HFFc6 (cell line): ENCODE results near the gene ARL2. TPM values are rescaled to one million over a fixed set of nuclear protein-coding genes. Genes with fewer than 3 reads are reported as not detected.
A peak's percentile ranks its signal among the peaks of the same experiment; 100 is the strongest.

Experiments used
- DNase-seq: peaks from one replicate; pipeline ENCODE4 v3.0.0-alpha.2; 2018
- H3K27ac Mint-ChIP-seq: 2 replicates; pipeline ENCODE4 v1.8.0; 2020; ENCODE audit warnings: mild to moderate bottlenecking, mixed read lengths
- H3K27me3 Mint-ChIP-seq: 2 replicates; pipeline ENCODE4 v1.8.0; 2021; ENCODE audit warnings: mild to moderate bottlenecking, moderate library complexity, mixed read lengths; ENCODE audit not compliant: insufficient read depth
- H3K36me3 Mint-ChIP-seq: 2 replicates; pipeline ENCODE4 v1.8.0; 2021; ENCODE audit warnings: low read depth, mixed read lengths
- H3K4me1 Mint-ChIP-seq: 2 replicates; pipeline ENCODE4 v1.8.0; 2020; ENCODE audit warnings: low read depth, mixed read lengths
- H3K4me3 Mint-ChIP-seq: 2 replicates; pipeline ENCODE4 v1.8.0; 2020; ENCODE audit warnings: mild to moderate bottlenecking, moderate library complexity, mixed read lengths
- H3K9me3 Mint-ChIP-seq: 2 replicates; pipeline ENCODE4 v1.8.0; 2020; ENCODE audit warnings: mild to moderate bottlenecking, mixed read lengths
- total RNA-seq, 6 experiments: library from RNA; stranded (reverse); fragmentation: NEBNext Ultra II Directional; extraction: Animal tissue kit (Norgen Biotek cat#: 25700); gene quantifications; 2 replicates in 1 of 6; 3 replicates in 5 of 6; pipeline ENCODE4 v1.2.3, GENCODE V29; 2021
- TF ChIP-seq, protein P1 (sequence below): fragments of 200-600 bp; sonication (generic); IDR thresholded peaks from 2 replicates; pipeline ENCODE4 v1.5.0; 2021; ENCODE audit warnings: antibody characterized with exemption, mild to moderate bottlenecking

ARL2 gene
- total RNA-seq, 6 experiments from 2014 or later = 76.9 to 92.1 (median 87.2) TPM

DNA sequence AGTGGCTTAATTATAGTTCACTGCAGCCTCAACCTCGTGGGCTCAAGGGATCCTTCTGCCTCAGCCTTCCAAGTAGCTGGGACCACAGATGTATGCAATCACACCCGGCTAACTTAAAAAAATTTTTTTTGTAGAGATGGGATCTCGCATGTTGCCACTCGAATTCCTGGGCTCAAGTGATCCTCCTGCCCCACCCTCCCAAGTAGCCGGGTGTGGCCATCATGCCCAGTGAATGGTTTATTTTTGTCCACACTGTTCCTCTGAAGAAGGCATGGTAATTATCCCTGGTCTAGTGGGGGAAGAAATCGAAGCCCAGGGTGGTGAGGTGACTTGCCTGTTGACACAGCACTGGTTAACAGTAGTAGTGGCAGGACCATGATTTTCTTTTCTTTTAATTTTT, 28.9 kb downstream of the ARL2 start:
- Mint-ChIP-seq H3K27me3 (no peaks in the 10 kb centered on the region; the same call in 1 of the 2 replicates), H3K4me1 (peaks cover 27% of the 10 kb centered on the region), H3K36me3 (peaks cover 7% of the 10 kb centered on the region), H3K9me3 (no peaks in the 10 kb centered on the region), H3K4me3 (peak overlapping the region; percentile 92), H3K27ac (no peak overlapping the region)
- TF ChIP-seq, protein P1, sequence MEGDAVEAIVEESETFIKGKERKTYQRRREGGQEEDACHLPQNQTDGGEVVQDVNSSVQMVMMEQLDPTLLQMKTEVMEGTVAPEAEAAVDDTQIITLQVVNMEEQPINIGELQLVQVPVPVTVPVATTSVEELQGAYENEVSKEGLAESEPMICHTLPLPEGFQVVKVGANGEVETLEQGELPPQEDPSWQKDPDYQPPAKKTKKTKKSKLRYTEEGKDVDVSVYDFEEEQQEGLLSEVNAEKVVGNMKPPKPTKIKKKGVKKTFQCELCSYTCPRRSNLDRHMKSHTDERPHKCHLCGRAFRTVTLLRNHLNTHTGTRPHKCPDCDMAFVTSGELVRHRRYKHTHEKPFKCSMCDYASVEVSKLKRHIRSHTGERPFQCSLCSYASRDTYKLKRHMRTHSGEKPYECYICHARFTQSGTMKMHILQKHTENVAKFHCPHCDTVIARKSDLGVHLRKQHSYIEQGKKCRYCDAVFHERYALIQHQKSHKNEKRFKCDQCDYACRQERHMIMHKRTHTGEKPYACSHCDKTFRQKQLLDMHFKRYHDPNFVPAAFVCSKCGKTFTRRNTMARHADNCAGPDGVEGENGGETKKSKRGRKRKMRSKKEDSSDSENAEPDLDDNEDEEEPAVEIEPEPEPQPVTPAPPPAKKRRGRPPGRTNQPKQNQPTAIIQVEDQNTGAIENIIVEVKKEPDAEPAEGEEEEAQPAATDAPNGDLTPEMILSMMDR = no peak
- DNase-seq = no peak

DNA sequence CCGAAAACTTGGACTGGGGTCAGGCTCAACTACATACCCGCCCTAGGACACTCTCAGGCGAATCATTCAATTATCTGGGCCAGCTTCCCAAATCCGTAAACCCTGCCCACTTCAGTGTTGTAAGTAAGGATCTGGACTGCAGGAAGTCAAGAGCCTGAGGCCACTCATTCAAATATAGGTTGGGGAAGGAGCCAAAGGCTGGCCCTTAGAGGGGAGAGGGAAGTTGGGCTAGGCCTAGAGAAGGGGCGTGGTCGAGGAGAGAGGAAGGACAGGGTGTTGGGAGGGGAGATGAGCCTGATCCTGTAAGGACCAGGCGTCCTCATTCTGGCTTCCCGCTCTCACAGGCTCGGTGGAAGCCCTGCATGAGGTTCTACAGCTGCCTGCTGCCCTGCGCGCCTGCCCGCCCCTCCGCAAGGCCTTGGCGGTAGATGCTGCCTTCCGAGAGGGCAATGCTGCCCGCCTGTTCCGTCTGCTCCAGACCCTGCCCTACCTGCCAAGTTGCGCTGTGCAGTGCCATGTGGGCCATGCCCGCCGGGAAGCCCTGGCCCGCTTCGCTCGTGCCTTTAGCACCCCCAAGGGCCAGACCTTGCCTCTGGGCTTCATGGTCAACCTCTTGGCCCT, 30.0 kb downstream of the ARL2 start:
- Mint-ChIP-seq H3K9me3 (no peaks in the 10 kb centered on the region), H3K4me1 (peaks cover 27% of the 10 kb centered on the region), H3K27me3 (no peaks in the 10 kb centered on the region; the same call in 1 of the 2 replicates), H3K27ac (peak overlapping the region; percentile 64), H3K4me3 (peak overlapping the region; percentile 23; the same call in 1 of the 2 replicates), H3K36me3 (peaks cover 7% of the 10 kb centered on the region)
- DNase-seq = peak; percentile 55
- TF ChIP-seq, protein P1 = no peak

DNA sequence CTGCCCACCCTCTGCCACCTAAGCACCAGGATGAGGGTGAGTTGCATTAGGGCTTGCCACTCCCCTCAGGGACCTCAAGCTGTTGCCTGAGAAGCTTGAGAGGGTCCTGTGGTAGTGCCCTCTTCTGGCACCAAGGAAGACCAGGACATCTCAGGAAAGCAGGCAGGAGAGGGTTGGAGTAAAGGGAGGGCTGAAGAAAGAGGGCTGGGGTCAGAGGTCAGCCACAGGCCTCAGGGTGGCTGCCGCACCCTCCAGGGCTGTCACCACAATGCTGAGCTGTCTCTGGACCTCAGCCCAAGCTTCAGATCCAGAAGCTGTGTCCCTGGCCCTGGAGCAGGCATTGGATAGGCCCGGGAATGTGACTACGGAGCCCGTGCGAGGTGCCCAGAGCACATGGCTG, 31.1 kb downstream of the ARL2 start:
- Mint-ChIP-seq H3K9me3 (no peaks in the 10 kb centered on the region), H3K36me3 (peaks cover 7% of the 10 kb centered on the region), H3K27ac (no peak overlapping the region), H3K27me3 (no peaks in the 10 kb centered on the region; the same call in 1 of the 2 replicates), H3K4me3 (no peak overlapping the region), H3K4me1 (peaks cover 27% of the 10 kb centered on the region)
- TF ChIP-seq, protein P1 = no peak
- no peak for DNase-seq

DNA sequence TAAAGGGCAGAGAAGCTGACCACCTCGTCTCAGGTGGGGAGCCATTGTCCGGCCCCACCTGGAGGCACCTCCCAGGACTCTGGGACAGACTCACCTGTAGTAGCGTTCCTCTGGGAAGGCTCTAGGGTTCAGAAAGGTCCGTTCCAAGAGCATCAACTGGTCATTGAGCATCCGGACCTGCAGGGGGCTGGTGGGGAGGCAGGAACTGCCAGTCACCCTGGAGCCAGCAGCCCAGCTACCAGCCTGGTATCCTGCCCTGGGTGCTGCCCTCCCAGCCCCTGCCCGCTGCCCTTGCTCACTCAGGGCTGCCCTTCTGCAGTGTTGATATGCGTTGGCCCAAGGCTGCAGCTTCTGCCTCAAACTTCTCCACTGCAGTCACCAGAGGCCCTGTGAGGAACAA, 31.8 kb downstream of the ARL2 start:
- Mint-ChIP-seq H3K36me3 (peaks cover 7% of the 10 kb centered on the region), H3K4me3 (no peak overlapping the region), H3K4me1 (peaks cover 27% of the 10 kb centered on the region), H3K9me3 (no peaks in the 10 kb centered on the region), H3K27ac (no peak overlapping the region), H3K27me3 (no peaks in the 10 kb centered on the region; the same call in 1 of the 2 replicates)
- DNase-seq = no peak
- TF ChIP-seq, protein P1 = no peak

DNA sequence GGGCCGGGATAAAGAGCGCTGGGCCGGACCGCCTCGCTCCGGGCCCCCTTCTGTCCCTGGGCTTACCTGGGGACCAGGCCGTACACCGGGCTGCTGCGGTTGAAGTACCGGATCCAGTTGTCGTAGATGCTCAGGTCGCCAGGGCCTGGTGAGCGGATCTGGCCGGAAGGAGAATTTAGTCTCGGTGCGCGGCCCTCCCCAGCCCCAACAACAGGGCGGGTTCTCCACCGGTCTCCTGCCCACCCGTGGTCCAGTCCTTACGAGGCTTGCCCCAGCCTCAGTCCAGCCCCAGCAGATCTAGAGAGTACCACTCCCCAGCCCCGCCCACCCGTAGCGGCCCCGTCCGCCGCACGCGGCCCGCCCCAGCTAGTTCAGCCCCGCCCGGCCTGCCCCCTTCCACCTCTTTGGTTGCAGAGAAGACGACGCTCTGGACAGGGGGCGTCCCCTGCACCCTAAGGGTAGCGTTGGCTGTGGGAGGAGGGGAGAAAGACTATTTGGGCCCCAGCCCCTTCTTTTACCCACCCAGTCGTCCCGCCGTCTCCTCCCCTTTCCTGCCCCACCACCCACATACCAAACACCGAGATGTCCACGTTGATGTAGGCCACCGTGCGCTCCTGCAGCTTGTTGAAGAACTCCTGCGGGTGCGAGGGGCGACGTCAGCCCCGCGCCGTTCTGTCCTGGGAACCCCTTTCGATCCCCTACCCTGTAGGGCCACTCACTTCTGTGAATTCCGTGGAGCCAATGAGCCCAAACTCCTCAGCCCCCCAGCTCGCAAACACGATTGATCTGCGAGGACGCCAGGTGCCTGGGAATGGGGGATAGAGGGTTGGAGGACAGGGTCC, 33.8 kb downstream of the ARL2 start:
- TF ChIP-seq, protein P1 = no peak
- Mint-ChIP-seq H3K27me3 (peaks cover 1% of the 10 kb centered on the region), H3K36me3 (peaks cover 7% of the 10 kb centered on the region), H3K9me3 (no peaks in the 10 kb centered on the region), H3K4me3 (no peak overlapping the region), H3K4me1 (peaks cover 19% of the 10 kb centered on the region), H3K27ac (no peak overlapping the region)
- DNase-seq = no peak
